ENCODE results near the gene IPCEF1. TPM values are rescaled to one million over a fixed set of nuclear protein-coding genes. Genes with fewer than 3 reads are reported as not detected.
"Not testable (repeated sequence)": the region's sequence is repeated elsewhere in the genome, so short reads cannot be mapped to it uniquely, and the experiment has no call there.

IPCEF1 gene
- total and polyA plus RNA-seq, 2 donors (not counting 1 experiment from before 2014, with no cell fraction given): 0.03 to 0.33 TPM

- peak overlapping the region; percentile 49 for H2AFZ ChIP-seq (ENCODE audit: low read length)
- H3K4me3 ChIP-seq (replicated peaks in 1 of 4; ENCODE audit: control extremely low read depth in 1 of 4, insufficient read depth in 1 of 4, low read depth in 3 of 4, low read length in 4 of 4): peak overlapping the region in 1 of 4 experiments; percentile 11
- H3K27ac ChIP-seq (ENCODE audit: insufficient read depth, low read length): no peak overlapping the region
- no peaks in the 10 kb centered on the region for H3K79me2 ChIP-seq (ENCODE audit: control insufficient read depth, insufficient read depth, low read length)
- H3K36me3 ChIP-seq (ENCODE audit: control insufficient read depth, insufficient read depth, low read length): no peaks in the 10 kb centered on the region
- no peaks in the 10 kb centered on the region for H4K20me1 ChIP-seq (ENCODE audit: control insufficient read depth, extremely low read depth, insufficient read depth, low read length)
- no peaks in the 10 kb centered on the region for H3K27me3 ChIP-seq (ENCODE audit: control insufficient read depth, insufficient read depth, low read length)
- no peak overlapping the region for H3K9ac ChIP-seq (ENCODE audit: insufficient read depth, low read length)
- H3K9me3 ChIP-seq (ENCODE audit: control insufficient read depth, insufficient read depth, low read depth, low read length): no peaks in the 10 kb centered on the region
- no peaks in the 10 kb centered on the region for H3K4me1 ChIP-seq (ENCODE audit: control insufficient read depth, extremely low read depth, insufficient read depth, low read length)
- TF ChIP-seq EZH2 (IDR thresholded peaks at IDR 0.05; ENCODE audit: low read length, missing control alignments) (no peak), CTCF (conservative IDR thresholded peaks at IDR 0.05 in 1 of 2, IDR thresholded peaks at IDR 0.05 in 1 of 2; ENCODE audit: low read depth in 1 of 2, low read length in 2 of 2) (no peak)
- no peak for DNase-seq (ENCODE audit: low read depth in 2 of 2)
- H3K4me2 ChIP-seq (ENCODE audit: extremely low read depth, insufficient read depth, low read length): peak overlapping the region; percentile 51
These were observed 27.0 kb downstream of the IPCEF1 start for GRCh38 chr6:154329350-154330170.

- not testable (repeated sequence) for H3K4me3 ChIP-seq (replicated peaks in 1 of 4; ENCODE audit: control extremely low read depth in 1 of 4, insufficient read depth in 1 of 4, low read depth in 3 of 4, low read length in 4 of 4); H3K4me2 ChIP-seq (ENCODE audit: extremely low read depth, insufficient read depth, low read length); H3K27ac ChIP-seq (ENCODE audit: insufficient read depth, low read length)
These were observed 29.3 kb downstream of the IPCEF1 start for GRCh38 chr6:154327313-154327712.

GRCh38 chr6:154325142-154325541 lies 31.5 kb downstream of the IPCEF1 start:
- Histone ChIP-seq H3K27ac (ENCODE audit: insufficient read depth, low read length) (no peak overlapping the region), H3K4me1 (ENCODE audit: control insufficient read depth, extremely low read depth, insufficient read depth, low read length) (no peaks in the 10 kb centered on the region), H3K4me2 (ENCODE audit: extremely low read depth, insufficient read depth, low read length) (no peak overlapping the region), H4K20me1 (ENCODE audit: control insufficient read depth, extremely low read depth, insufficient read depth, low read length) (no peaks in the 10 kb centered on the region), H3K27me3 (ENCODE audit: control insufficient read depth, insufficient read depth, low read length) (no peaks in the 10 kb centered on the region), H3K36me3 (ENCODE audit: control insufficient read depth, insufficient read depth, low read length) (no peaks in the 10 kb centered on the region), H3K79me2 (ENCODE audit: control insufficient read depth, insufficient read depth, low read length) (no peaks in the 10 kb centered on the region), H2AFZ (ENCODE audit: low read length) (no peak overlapping the region), H3K4me3 (replicated peaks in 1 of 4; ENCODE audit: control extremely low read depth in 1 of 4, insufficient read depth in 1 of 4, low read depth in 3 of 4, low read length in 4 of 4) (no peak overlapping the region), H3K9me3 (ENCODE audit: control insufficient read depth, insufficient read depth, low read depth, low read length) (no peaks in the 10 kb centered on the region), H3K9ac (ENCODE audit: insufficient read depth, low read length) (no peak overlapping the region)
- no peak for TF ChIP-seq EZH2 (IDR thresholded peaks at IDR 0.05; ENCODE audit: low read length, missing control alignments)
- TF ChIP-seq CTCF (conservative IDR thresholded peaks at IDR 0.05 in 1 of 2, IDR thresholded peaks at IDR 0.05 in 1 of 2; ENCODE audit: low read depth in 1 of 2, low read length in 2 of 2): no peak
- DNase-seq (ENCODE audit: low read depth in 2 of 2): no peak

More at GRCh38 chr6:154327313-154327712, 29.3 kb downstream of the IPCEF1 start:
- DNase-seq (ENCODE audit: low read depth in 2 of 2); H3K9me3 ChIP-seq (ENCODE audit: control insufficient read depth, insufficient read depth, low read depth, low read length); H3K9ac ChIP-seq (ENCODE audit: insufficient read depth, low read length); H3K4me1 ChIP-seq (ENCODE audit: control insufficient read depth, extremely low read depth, insufficient read depth, low read length); H3K27me3 ChIP-seq (ENCODE audit: control insufficient read depth, insufficient read depth, low read length); H2AFZ ChIP-seq (ENCODE audit: low read length); H4K20me1 ChIP-seq (ENCODE audit: control insufficient read depth, extremely low read depth, insufficient read depth, low read length); H3K36me3 ChIP-seq (ENCODE audit: control insufficient read depth, insufficient read depth, low read length); H3K79me2 ChIP-seq (ENCODE audit: control insufficient read depth, insufficient read depth, low read length): not testable (repeated sequence)

Measured in fibroblast of lung (primary cell).